ENCODE data around the gene FXYD2.
"Not testable (repeated sequence)": the region's sequence is repeated elsewhere in the genome, so short reads cannot be mapped to it uniquely, and the experiment has no call there.

DNA sequence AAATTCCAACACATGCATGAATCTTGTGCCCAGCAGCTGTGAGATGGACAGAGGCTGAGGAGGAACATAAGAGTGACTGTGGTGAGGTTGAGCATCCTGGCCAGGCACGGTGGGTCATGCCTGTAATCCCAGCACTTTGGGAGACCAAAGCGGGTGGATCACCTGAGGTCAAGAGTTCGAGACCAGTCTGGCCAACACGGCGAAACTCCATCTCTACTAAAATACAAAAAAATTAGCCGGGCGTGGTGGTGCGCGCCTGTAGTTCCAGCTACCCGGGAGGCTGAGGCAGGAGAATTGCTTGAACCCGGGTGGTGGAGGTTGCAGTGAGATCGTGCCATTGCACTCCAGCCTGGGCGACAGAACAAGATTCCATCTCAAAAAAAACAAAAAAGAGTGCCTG, 41.0 kb upstream of the FXYD2 start:
- TF ChIP-seq, protein P1, sequence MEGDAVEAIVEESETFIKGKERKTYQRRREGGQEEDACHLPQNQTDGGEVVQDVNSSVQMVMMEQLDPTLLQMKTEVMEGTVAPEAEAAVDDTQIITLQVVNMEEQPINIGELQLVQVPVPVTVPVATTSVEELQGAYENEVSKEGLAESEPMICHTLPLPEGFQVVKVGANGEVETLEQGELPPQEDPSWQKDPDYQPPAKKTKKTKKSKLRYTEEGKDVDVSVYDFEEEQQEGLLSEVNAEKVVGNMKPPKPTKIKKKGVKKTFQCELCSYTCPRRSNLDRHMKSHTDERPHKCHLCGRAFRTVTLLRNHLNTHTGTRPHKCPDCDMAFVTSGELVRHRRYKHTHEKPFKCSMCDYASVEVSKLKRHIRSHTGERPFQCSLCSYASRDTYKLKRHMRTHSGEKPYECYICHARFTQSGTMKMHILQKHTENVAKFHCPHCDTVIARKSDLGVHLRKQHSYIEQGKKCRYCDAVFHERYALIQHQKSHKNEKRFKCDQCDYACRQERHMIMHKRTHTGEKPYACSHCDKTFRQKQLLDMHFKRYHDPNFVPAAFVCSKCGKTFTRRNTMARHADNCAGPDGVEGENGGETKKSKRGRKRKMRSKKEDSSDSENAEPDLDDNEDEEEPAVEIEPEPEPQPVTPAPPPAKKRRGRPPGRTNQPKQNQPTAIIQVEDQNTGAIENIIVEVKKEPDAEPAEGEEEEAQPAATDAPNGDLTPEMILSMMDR (IDR thresholded peaks at IDR 0.05) = not testable (repeated sequence)
- not testable (repeated sequence) for TF ChIP-seq POLR2A, EP300 (IDR thresholded peaks at IDR 0.05)
